Activated naive CD4-positive, alpha-beta T cell treated with anti-CD3 and anti-CD28 coated beads, Interleukin-2, amount 50 U/mL, for 72 hours (primary cell): Measurements from ENCODE around the gene DDX50. TPM values are rescaled to one million over a fixed set of nuclear protein-coding genes. Genes with fewer than 3 reads are reported as not detected.

Experiments used
- total RNA-seq, 2 donors: library from RNA; stranded (reverse); gene quantifications; one replicate each; pipeline ENCODE4 v1.2.3, GENCODE V29; 2022

Gene DDX50
- total RNA-seq, 2 donors from 2014 or later: 57.9 to 80.2 TPM

Other genes with a start within 250 kb of the DDX50 start
- gene CCAR1, start 180.1 kb upstream of the DDX50 start, total RNA-seq: 100 to 1,000 TPM in 1 of 2 donors, 10 to 100 TPM in 1; 97.5 to 110 TPM
- under 1 TPM; 0.25 to 0.84 TPM for gene STOX1, start 73.8 kb upstream of the DDX50 start, total RNA-seq
- gene DDX21, start 54.9 kb downstream of the DDX50 start, total RNA-seq: 100 to 1,000 TPM; 127 to 136 TPM
- 10 to 100 TPM in 1 of 2 donors, 1 to 10 TPM in 1; 6.9 to 13.2 TPM for gene KIFBP, start 87.5 kb downstream of the DDX50 start, total RNA-seq
- 100 to 1,000 TPM; 150 to 490 TPM for gene SRGN, start 186.8 kb downstream of the DDX50 start, total RNA-seq
- gene VPS26A, start 222.9 kb downstream of the DDX50 start, total RNA-seq: 10 to 100 TPM; 33.5 to 66.0 TPM